Neural progenitor cell (in vitro differentiated cells): Measurements from ENCODE around the gene PAQR6.

Experiments
- CTCF ChIP-seq: fragments of 200-600 bp; sonication (generic); IDR thresholded peaks from 2 replicates; pipeline ENCODE4 v1.5.1; 2017; ENCODE audit warnings: antibody characterized with exemption, mild to moderate bottlenecking
- EZH2 ChIP-seq: fragments of 200-600 bp; sonication (generic); IDR thresholded peaks from 2 replicates; pipeline ENCODE4 v1.6.1; 2017; ENCODE audit warnings: antibody characterized with exemption, mild to moderate bottlenecking, moderate library complexity

GRCh38 chr1:156225677-156226014 lies 22.2 kb downstream of the PAQR6 start:
- TF ChIP-seq CTCF (no peak), EZH2 (no peak)
